NB4 (cell line): ENCODE measurements around the gene ZMPSTE24.
A peak's percentile ranks its signal among the peaks of the same experiment; 100 is the strongest.

Source experiments
- DNase-seq: peaks from one replicate; pipeline ENCODE4 v3.0.0; 2010; ENCODE audit warnings: low read depth
- H3K4me3 ChIP-seq: one replicate; pipeline ENCODE4 v1.5.1; 2011; ENCODE audit warnings: mild to moderate bottlenecking, low read depth, low read length, moderate library complexity
- MYC ChIP-seq: IDR thresholded peaks from 2 replicates; pipeline ENCODE4 v1.6.1; 2011; ENCODE audit warnings: low read depth, low read length
- POLR2A ChIP-seq: IDR thresholded peaks from 2 replicates; pipeline ENCODE4 v1.6.1; 2011; ENCODE audit warnings: mild to moderate bottlenecking; ENCODE audit not compliant: insufficient read length; ENCODE audit errors: extremely low read depth
- TF ChIP-seq, protein P1 (sequence below): IDR thresholded peaks from one replicate; pipeline ENCODE4 v1.5.1; 2012; ENCODE audit warnings: low read depth, low read length
- TF ChIP-seq, protein P2 (sequence below): IDR thresholded peaks from 2 replicates; pipeline ENCODE4 v1.6.1; 2011; ENCODE audit warnings: low read depth, low read length

The ZMPSTE24 gene

GRCh38 chr1:40255231-40255630 lies 2.8 kb upstream of the ZMPSTE24 start:
- no peak for DNase-seq
- TF ChIP-seq, protein P1, sequence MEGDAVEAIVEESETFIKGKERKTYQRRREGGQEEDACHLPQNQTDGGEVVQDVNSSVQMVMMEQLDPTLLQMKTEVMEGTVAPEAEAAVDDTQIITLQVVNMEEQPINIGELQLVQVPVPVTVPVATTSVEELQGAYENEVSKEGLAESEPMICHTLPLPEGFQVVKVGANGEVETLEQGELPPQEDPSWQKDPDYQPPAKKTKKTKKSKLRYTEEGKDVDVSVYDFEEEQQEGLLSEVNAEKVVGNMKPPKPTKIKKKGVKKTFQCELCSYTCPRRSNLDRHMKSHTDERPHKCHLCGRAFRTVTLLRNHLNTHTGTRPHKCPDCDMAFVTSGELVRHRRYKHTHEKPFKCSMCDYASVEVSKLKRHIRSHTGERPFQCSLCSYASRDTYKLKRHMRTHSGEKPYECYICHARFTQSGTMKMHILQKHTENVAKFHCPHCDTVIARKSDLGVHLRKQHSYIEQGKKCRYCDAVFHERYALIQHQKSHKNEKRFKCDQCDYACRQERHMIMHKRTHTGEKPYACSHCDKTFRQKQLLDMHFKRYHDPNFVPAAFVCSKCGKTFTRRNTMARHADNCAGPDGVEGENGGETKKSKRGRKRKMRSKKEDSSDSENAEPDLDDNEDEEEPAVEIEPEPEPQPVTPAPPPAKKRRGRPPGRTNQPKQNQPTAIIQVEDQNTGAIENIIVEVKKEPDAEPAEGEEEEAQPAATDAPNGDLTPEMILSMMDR, result no peak
- TF ChIP-seq, protein P2, sequence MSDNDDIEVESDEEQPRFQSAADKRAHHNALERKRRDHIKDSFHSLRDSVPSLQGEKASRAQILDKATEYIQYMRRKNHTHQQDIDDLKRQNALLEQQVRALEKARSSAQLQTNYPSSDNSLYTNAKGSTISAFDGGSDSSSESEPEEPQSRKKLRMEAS, result no peak
- TF ChIP-seq MYC (no peak), POLR2A (no peak)
- no peak overlapping the region for H3K4me3 ChIP-seq

DNA sequence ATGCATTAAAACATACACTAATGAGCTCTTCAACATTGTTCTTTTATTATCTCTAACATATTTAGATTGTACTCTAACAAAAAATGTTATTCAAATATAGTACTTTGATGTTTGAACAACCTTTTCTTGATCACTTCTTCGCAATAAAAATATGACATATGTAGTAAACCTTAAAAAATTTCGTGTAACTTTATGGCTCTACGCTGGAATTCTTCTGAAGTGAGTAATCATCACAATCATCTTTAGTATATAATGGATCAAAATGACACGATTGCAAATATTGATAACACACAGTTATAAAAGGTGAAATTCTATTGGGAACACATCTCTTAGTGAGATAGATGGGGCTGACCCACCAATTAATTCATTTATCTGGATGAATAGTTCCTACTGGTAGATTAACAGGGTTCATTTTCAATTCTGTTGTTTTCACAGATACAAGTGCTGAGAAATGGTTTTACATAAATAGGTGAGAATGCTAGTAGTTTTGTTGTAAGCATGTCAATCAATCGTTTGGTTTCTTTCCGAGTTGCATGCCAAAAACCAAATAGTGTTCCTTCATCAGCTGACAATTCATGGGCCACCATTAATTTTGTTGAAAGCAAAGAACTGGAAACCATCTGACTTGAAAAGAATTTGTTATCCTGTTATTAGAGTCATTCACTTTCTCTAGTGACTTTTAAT lies 1.5 kb upstream of the ZMPSTE24 start:
- peak overlapping the region; percentile 100 for H3K4me3 ChIP-seq
- DNase-seq, result no peak
- TF ChIP-seq, protein P1, result no peak
- TF ChIP-seq, protein P2, result no peak
- TF ChIP-seq MYC (no peak), POLR2A (no peak)

DNA sequence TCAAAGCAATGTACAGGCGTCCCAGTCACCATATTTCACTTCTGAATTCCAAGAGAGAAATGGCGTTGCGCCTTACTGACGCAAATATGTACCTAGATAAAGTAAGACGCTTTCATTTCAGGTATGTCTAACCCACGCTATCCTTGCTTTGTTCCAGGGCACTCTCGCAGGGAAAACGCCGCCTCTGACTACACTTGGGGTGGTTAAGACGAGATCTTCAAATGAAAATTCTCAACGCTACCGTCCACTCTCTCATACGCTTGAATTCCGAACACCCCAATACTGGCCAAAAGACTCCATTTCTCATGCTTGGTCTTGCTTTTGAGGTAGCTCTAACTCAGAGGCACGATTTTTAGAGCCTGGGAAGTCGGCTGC lies 736 bp upstream of the ZMPSTE24 start:
- peak; percentile 1 for TF ChIP-seq POLR2A
- TF ChIP-seq, protein P1, result no peak
- TF ChIP-seq, protein P2, result no peak
- no peak for TF ChIP-seq MYC
- H3K4me3 ChIP-seq, result peak overlapping the region; percentile 100
- DNase-seq, result no peak

DNA sequence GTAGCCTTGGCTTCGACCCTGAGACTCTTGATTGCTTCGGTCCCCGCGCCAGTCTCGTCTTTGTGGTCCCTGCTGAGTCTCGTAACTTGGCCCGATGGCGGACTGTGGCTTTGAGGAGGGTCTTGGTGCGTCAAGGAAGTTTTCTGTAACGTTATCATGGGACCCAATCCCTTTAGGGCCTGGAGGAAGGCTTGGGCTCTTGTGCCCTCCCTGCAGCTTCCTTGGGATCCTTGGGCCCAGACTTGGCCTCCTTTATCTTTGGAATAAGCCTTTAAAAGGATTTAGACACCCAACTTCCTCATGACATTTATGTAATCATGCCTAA lies 371 bp downstream of the ZMPSTE24 start:
- H3K4me3 ChIP-seq, result peak overlapping the region; percentile 99
- DNase-seq, result no peak
- TF ChIP-seq POLR2A, result no peak

GRCh38 chr1:40264354-40264781 lies 6.3 kb downstream of the ZMPSTE24 start:
- no peak overlapping the region for H3K4me3 ChIP-seq
- TF ChIP-seq, protein P1, result no peak
- TF ChIP-seq, protein P2, result no peak
- no peak for TF ChIP-seq MYC
- TF ChIP-seq POLR2A, result no peak
- DNase-seq, result no peak

DNA sequence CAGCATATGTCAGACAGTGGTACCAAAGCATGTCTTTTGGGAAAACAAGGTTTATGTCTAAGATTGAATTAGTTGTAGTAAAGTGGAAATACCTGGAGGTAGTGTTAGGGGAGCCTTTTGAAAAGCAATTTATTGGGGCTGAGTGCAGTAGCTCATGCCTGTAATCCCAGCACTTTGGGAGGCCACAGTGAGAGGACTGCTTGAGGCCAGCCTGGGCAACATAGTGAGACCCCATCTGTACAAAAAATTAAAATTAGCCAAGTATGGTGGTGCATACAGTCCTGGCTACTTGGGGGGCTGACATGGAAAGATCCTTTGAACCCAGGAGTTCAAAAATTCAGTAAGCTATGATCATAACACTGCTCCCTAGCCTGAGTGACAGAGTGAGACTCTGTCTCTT lies 7.3 kb downstream of the ZMPSTE24 start:
- DNase-seq, result no peak
- TF ChIP-seq MYC, result no peak
- TF ChIP-seq POLR2A, result no peak
- TF ChIP-seq, protein P1, result no peak
- TF ChIP-seq, protein P2, result no peak

More for the DNA sequence above, 7.3 kb downstream of the ZMPSTE24 start:
- H3K4me3 ChIP-seq, result no peak overlapping the region
